ENCODE results near the gene COL6A3.
A peak's percentile ranks its signal among the peaks of the same experiment; 100 is the strongest.

Gene COL6A3

GRCh38 chr2:237426517-237426916 lies 12.6 kb upstream of the COL6A3 start:
- Mint-ChIP-seq H3K27ac (no peak overlapping the region), H3K27me3 (ENCODE audit: low read depth, poor library complexity) (peaks cover 15% of the 10 kb centered on the region), H3K9me3 (peaks cover 7% of the 10 kb centered on the region), H3K36me3 (ENCODE audit: low read depth) (no peaks in the 10 kb centered on the region), H3K4me3 (no peak overlapping the region), H3K4me1 (peaks cover 23% of the 10 kb centered on the region)
- no peak for TF ChIP-seq CTCF (IDR thresholded peaks at IDR 0.05)
- no peak for DNase-seq

- no peak for DNase-seq
- H3K27ac Mint-ChIP-seq: no peak overlapping the region
- no peak for TF ChIP-seq CTCF (IDR thresholded peaks at IDR 0.05)
- peaks cover 16% of the 10 kb centered on the region for H3K27me3 Mint-ChIP-seq (ENCODE audit: low read depth, poor library complexity)
- no peaks in the 10 kb centered on the region for H3K36me3 Mint-ChIP-seq (ENCODE audit: low read depth)
- H3K9me3 Mint-ChIP-seq: peaks cover 7% of the 10 kb centered on the region
- H3K4me1 Mint-ChIP-seq: peaks cover 31% of the 10 kb centered on the region
- no peak overlapping the region for H3K4me3 Mint-ChIP-seq
Observed at GRCh38 chr2:237425320-237425719, 11.4 kb upstream of the COL6A3 start.

GRCh38 chr2:237424544-237424943 lies 10.6 kb upstream of the COL6A3 start:
- Mint-ChIP-seq H3K4me3 (no peak overlapping the region), H3K27me3 (ENCODE audit: low read depth, poor library complexity) (peaks cover 16% of the 10 kb centered on the region), H3K9me3 (peaks cover 7% of the 10 kb centered on the region), H3K4me1 (peaks cover 37% of the 10 kb centered on the region), H3K36me3 (ENCODE audit: low read depth) (no peaks in the 10 kb centered on the region), H3K27ac (peak overlapping the region; percentile 60)
- no peak for TF ChIP-seq CTCF (IDR thresholded peaks at IDR 0.05)
- DNase-seq: no peak

GRCh38 chr2:237423891-237424290 lies 9.9 kb upstream of the COL6A3 start:
- H3K4me1 Mint-ChIP-seq: peaks cover 44% of the 10 kb centered on the region
- no peak for DNase-seq
- no peak for TF ChIP-seq CTCF (IDR thresholded peaks at IDR 0.05)
- peaks cover 16% of the 10 kb centered on the region for H3K27me3 Mint-ChIP-seq (ENCODE audit: low read depth, poor library complexity)
- H3K36me3 Mint-ChIP-seq (ENCODE audit: low read depth): no peaks in the 10 kb centered on the region
- H3K9me3 Mint-ChIP-seq: peaks cover 7% of the 10 kb centered on the region
- H3K4me3 Mint-ChIP-seq: no peak overlapping the region
- no peak overlapping the region for H3K27ac Mint-ChIP-seq

- Mint-ChIP-seq H3K36me3 (ENCODE audit: low read depth) (no peaks in the 10 kb centered on the region), H3K27ac (peak overlapping the region; percentile 42), H3K9me3 (peaks cover 14% of the 10 kb centered on the region), H3K27me3 (ENCODE audit: low read depth, poor library complexity) (peaks cover 17% of the 10 kb centered on the region), H3K4me3 (no peak overlapping the region), H3K4me1 (peaks cover 56% of the 10 kb centered on the region)
- TF ChIP-seq CTCF (IDR thresholded peaks at IDR 0.05): no peak
- DNase-seq: no peak
Observed at GRCh38 chr2:237422309-237422708, 8.3 kb upstream of the COL6A3 start.

GRCh38 chr2:237421542-237422116 lies 7.7 kb upstream of the COL6A3 start:
- peak; percentile 75 for TF ChIP-seq CTCF (IDR thresholded peaks at IDR 0.05)
- peaks cover 14% of the 10 kb centered on the region for H3K9me3 Mint-ChIP-seq
- H3K27me3 Mint-ChIP-seq (ENCODE audit: low read depth, poor library complexity): peaks cover 17% of the 10 kb centered on the region
- DNase-seq: peak; percentile 82
- peak overlapping the region; percentile 66 for H3K27ac Mint-ChIP-seq
- H3K4me3 Mint-ChIP-seq: peak overlapping the region; percentile 49
- H3K36me3 Mint-ChIP-seq (ENCODE audit: low read depth): no peaks in the 10 kb centered on the region
- H3K4me1 Mint-ChIP-seq: peaks cover 63% of the 10 kb centered on the region
